K562 (cell line): ENCODE results near the gene PASD1. TPM values are rescaled to one million over a fixed set of nuclear protein-coding genes. Genes with fewer than 3 reads are reported as not detected.

Source experiments
- ATAC-seq: fragments of 200-7000 bp; cut with Tn5 transposase; 3 replicates; pipeline ENCODE4 v1.9.1; 2020; ENCODE audit warnings: moderate library complexity
- BruUV-seq: library from RNA; stranded (reverse); fragments of 400-500 nt; replicated peaks from 2 replicates; lab custom pipeline; 2021; lab: Mats Ljungman, UMichigan
- CTCF ChIA-PET: fragments of 300-600 bp; formaldehyde crosslinking; extraction: SDS; loops from one replicate; lab custom pipeline; 2021; ENCODE audit warnings: low intra/inter-chr PET ratio; lab: Yijun Ruan, JAX
- POLR2A ChIA-PET: fragments of 300-600, 350-650 bp; sonication (Branson Sonifier 250); formaldehyde crosslinking; extraction: SDS; loops from one replicate; lab custom pipeline; 2021; ENCODE audit warnings: antibody characterized with exemption, inconsistent platforms; lab: Yijun Ruan, JAX
- DNase-seq, 4 experiments: peaks; one replicate each; pipeline versions ENCODE4 v3.0.0 to v3.0.0-alpha.2; 2011 to 2018; ENCODE audit warnings: low spot score in 3 of 4, mixed read lengths in 3 of 4; ENCODE audit errors: extremely low read depth in 1 of 4
- FAIRE-seq: peaks from 2 replicates; lab custom pipeline; 2011; peaks lifted over from hg19 to GRCh38; lab: Jason Lieb, UNC
- H2AFZ ChIP-seq: 2 replicates; pipeline ENCODE4 v1.6.0; 2011; ENCODE audit warnings: low read depth, low read length, control low read depth, inconsistent platforms
- H3K27ac ChIP-seq: fragments of 200-600 bp; 3 replicates; pipeline ENCODE4 v1.8.0; 2011; ENCODE audit warnings: low read depth, mild to moderate bottlenecking, control low read depth, inconsistent platforms, low read length, moderate library complexity, mixed read lengths; ENCODE audit errors: extremely low read depth
- H3K27me3 ChIP-seq, 2 experiments: fragments of 300-600 bp in 1 of 2; 2 replicates in 1 of 2; 3 replicates in 1 of 2; pipeline versions ENCODE4 v1.6.0 to v1.8.0; 2011; ENCODE audit warnings: inconsistent platforms in 2 of 2, low read length in 2 of 2, mild to moderate bottlenecking in 1 of 2, mixed read lengths in 1 of 2, moderate library complexity in 1 of 2; ENCODE audit not compliant: control insufficient read depth in 2 of 2, insufficient read depth in 2 of 2
- H3K36me3 ChIP-seq: fragments of 300-600 bp; 3 replicates; pipeline ENCODE4 v1.8.0; 2011; ENCODE audit warnings: mild to moderate bottlenecking, low read length, inconsistent platforms; ENCODE audit not compliant: control insufficient read depth, insufficient read depth
- H3K4me1 ChIP-seq, 2 experiments: fragments of 200-600 bp in 1 of 2; replicated peaks in 1 of 2; 2 replicates in 1 of 2; 3 replicates in 1 of 2; pipeline versions ENCODE4 v1.5.1 to v1.8.0; 2011; ENCODE audit warnings: inconsistent platforms in 2 of 2, low read length in 2 of 2, mild to moderate bottlenecking in 1 of 2, mixed read lengths in 1 of 2, moderate library complexity in 1 of 2; ENCODE audit not compliant: control insufficient read depth in 2 of 2, insufficient read depth in 2 of 2
- H3K4me2 ChIP-seq: 2 replicates; pipeline ENCODE4 v1.6.1; 2011; ENCODE audit warnings: low read length, control low read depth, inconsistent platforms, mixed read lengths; ENCODE audit not compliant: insufficient read depth
- H3K4me3 ChIP-seq: fragments of 200-600 bp; sonication (generic), shearing (Covaris generic); 2 replicates; pipeline ENCODE4 v1.5.1; 2016; ENCODE audit warnings: control low read depth, inconsistent platforms
- H3K79me2 ChIP-seq: fragments of 200-600 bp; 3 replicates; pipeline ENCODE4 v1.8.0; 2011; ENCODE audit warnings: low read length, inconsistent platforms; ENCODE audit not compliant: control insufficient read depth, insufficient read depth
- H3K9ac ChIP-seq, 2 experiments: 2 replicates each; pipeline versions ENCODE4 v1.6.0 to v1.6.1; 2011; ENCODE audit warnings: low read depth in 2 of 2, low read length in 2 of 2, control low read depth in 1 of 2, inconsistent platforms in 1 of 2, mild to moderate bottlenecking in 1 of 2, mixed read lengths in 1 of 2; ENCODE audit not compliant: insufficient read depth in 1 of 2
- H3K9me1 ChIP-seq: one replicate; pipeline ENCODE4 v1.6.0; 2011; ENCODE audit warnings: inconsistent platforms, mild to moderate bottlenecking, low read length, moderate library complexity; ENCODE audit not compliant: control insufficient read depth, insufficient read depth
- H3K9me3 ChIP-seq: replicated peaks from 2 replicates; pipeline ENCODE4 v1.5.1; 2011; ENCODE audit warnings: low read depth, low read length, inconsistent platforms; ENCODE audit not compliant: control insufficient read depth, insufficient read depth
- H4K20me1 ChIP-seq: replicated peaks from 2 replicates; pipeline ENCODE4 v1.6.1; 2011; ENCODE audit warnings: low read length, inconsistent platforms, mixed read lengths; ENCODE audit not compliant: control insufficient read depth, insufficient read depth
- NELFE ChIP-seq: IDR thresholded peaks from 2 replicates; pipeline ENCODE4 v1.6.1; 2011; ENCODE audit warnings: mild to moderate bottlenecking; ENCODE audit not compliant: insufficient read depth, insufficient read length
- PML ChIP-seq: IDR thresholded peaks from 2 replicates; pipeline ENCODE4 v1.6.1; 2012; ENCODE audit warnings: low read length, inconsistent platforms
- PTRF ChIP-seq: fragments of 450-650 bp; IDR thresholded peaks from 2 replicates; pipeline ENCODE4 v1.6.1; 2016; ENCODE audit warnings: mild to moderate bottlenecking, missing genetic modification characterization, missing compliant biosample characterization
- PTTG1 ChIP-seq: fragments of 450-650 bp; IDR thresholded peaks from 2 replicates; pipeline ENCODE4 v1.6.1; 2016; ENCODE audit warnings: low read depth, mild to moderate bottlenecking, missing genetic modification characterization, missing compliant biosample characterization
- ZC3H4 ChIP-seq: sonication (generic); formaldehyde crosslinking; IDR thresholded peaks from 2 replicates; pipeline ENCODE4 v1.9.0; 2021; ENCODE audit warnings: missing genetic modification reagents, borderline replicate concordance
- ZFP1 ChIP-seq: fragments of 450-650 bp; formaldehyde crosslinking; IDR thresholded peaks from 2 replicates; pipeline ENCODE4 v1.4.0; 2020; ENCODE audit warnings: mild to moderate bottlenecking, mixed read lengths
- ZKSCAN8 ChIP-seq: fragments of 200-800 bp; sonication (Bioruptor generic); IDR thresholded peaks from 2 replicates; pipeline ENCODE4 v1.6.1; 2016; ENCODE audit warnings: missing genetic modification characterization, missing compliant biosample characterization
- ZNF253 ChIP-seq: fragments of 250-450 bp; sonication (Bioruptor Pico); conservative IDR thresholded peaks from 2 replicates; pipeline ENCODE4 v1.6.1; 2021; ENCODE audit warnings: mild to moderate bottlenecking
- WGBS: fragments of 100-300 bp; shearing (Covaris generic); methylation state at CpG from one replicate; pipeline ENCODE4 v1.1.6; 2016; ENCODE audit warnings: low coverage, mixed read lengths; ENCODE audit not compliant: insufficient coverage; ENCODE audit errors: missing lambda C conversion rate; 5-methylcytosine and 5-hydroxymethylcytosine counted together
- in situ Hi-C: fragments of 300-500 bp; cut with MboI; formaldehyde crosslinking; loops from 4 replicates; pipeline ENCODE4 v1.15.0; 2018; ENCODE audit warnings: inconsistent platforms, mixed read lengths
- intact Hi-C: fragments of 100-400 bp; cut with micrococcal nuclease; formaldehyde crosslinking; loops from 2 replicates; pipeline ENCODE4 v1.14.2; 2022
- polyA plus RNA-seq, 8 experiments: library from polyadenylated mRNA; depleted of rRNA in 4 of 8; stranded (reverse) in 5 of 8; unstranded in 3 of 8; fragments of >200 nt; fragmentation: Nextera tagmentation in 2 of 8; fragmentation: Illumina TruSeq in 1 of 8; extraction: Ambion mirVana in 2 of 8; extraction: Trizol in 1 of 8; gene quantifications; 2 replicates each; pipeline versions ENCODE4 v1.2.1 to v1.2.3, GENCODE V29; 2011 to 2014; ENCODE audit warnings: inconsistent platforms in 1 of 8, missing spikeins in 1 of 8
- total RNA-seq, 7 experiments: library from RNA; depleted of rRNA in 6 of 7; stranded (reverse); fragments of >200 nt in 6 of 7; fragmentation: Illumina TruSeq in 2 of 7; extraction: Trizol in 2 of 7; gene quantifications; 2 replicates each; pipeline versions ENCODE4 v1.2.1 to v1.2.3, GENCODE V29; 2011 to 2021; ENCODE audit warnings: low replicate concordance in 1 of 7

Gene PASD1
- total and polyA plus RNA-seq, 9 of the 15 experiments (the other 6 are each of a cell fraction or from before 2014, with no cell fraction given), result 1.7 to 12.8 (median 9.6) TPM

DNA sequence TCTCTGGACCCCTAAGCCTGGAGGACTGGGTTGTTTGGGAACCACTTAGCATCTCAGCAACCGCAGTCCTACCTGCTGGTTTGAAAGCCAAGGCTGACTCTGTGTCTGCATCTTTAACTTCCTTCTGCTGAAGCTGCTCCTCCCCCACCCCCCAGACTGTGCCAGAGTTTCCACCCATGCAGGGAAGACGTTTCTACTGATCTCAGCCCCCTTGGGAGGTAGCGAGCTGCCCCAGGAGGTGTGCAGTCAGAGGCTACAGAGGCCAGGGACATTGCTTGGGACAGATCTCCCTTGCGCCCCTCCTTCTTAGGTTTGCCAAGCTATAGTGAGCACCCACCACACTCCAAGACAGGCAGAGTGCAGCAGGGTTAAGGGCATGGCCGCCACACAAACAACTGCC is 147.7 kb downstream of the PASD1 start:
- CTCF ChIA-PET, result no interaction called here
- H3K9ac ChIP-seq, result no peak overlapping the region
- ATAC-seq, result no peak
- BruUV-seq, result no TSS peak
- H3K9me1 ChIP-seq, result no peaks in the 10 kb centered on the region
- no peak for DNase-seq
- H3K9me3 ChIP-seq, result no peaks in the 10 kb centered on the region
- no peaks in the 10 kb centered on the region; a peak in 1 of 5 replicates for H3K4me1 ChIP-seq
- H3K4me3 ChIP-seq, result no peak overlapping the region
- H2AFZ ChIP-seq, result no peak overlapping the region
- no peak for FAIRE-seq
- no peaks in the 10 kb centered on the region for H4K20me1 ChIP-seq
- H3K36me3 ChIP-seq, result no peaks in the 10 kb centered on the region
- in situ Hi-C loops, result no loop called here
- H3K27ac ChIP-seq, result no peak overlapping the region
- POLR2A ChIA-PET, result interaction anchor here (0.7 to 0.8 kb wide), 2 partner anchors 11 to 13 kb away, joined by 3 to 4 read pairs; no protein-coding TSS in a partner anchor
- H3K4me2 ChIP-seq, result no peak overlapping the region
- H3K79me2 ChIP-seq, result no peaks in the 10 kb centered on the region
- WGBS, result 0% methylated on average over 2 of the region's 5 CpGs
- TF ChIP-seq ZFP1 (CRISPR knock-in tag) (no peak), PTRF (no peak), PTTG1 (no peak), ZC3H4 (no peak), ZNF253 (CRISPR knock-in tag) (no peak), PML (no peak), NELFE (no peak), ZKSCAN8 (CRISPR knock-in tag) (no peak)
- peaks cover 0 to 8% of the 10 kb centered on the region in 2 experiments; a peak in 3 of 5 replicates for H3K27me3 ChIP-seq
- intact Hi-C loops, result no loop called here
